22Rv1 (cell line): ENCODE data around the gene DLG3.
A peak's percentile ranks its signal among the peaks of the same experiment; 100 is the strongest.

Source experiments
- H3K27ac ChIP-seq: fragments of 450-650 bp; 2 replicates; pipeline ENCODE4 v1.5.1; 2017
- ZFX ChIP-seq: fragments of 450-650 bp; IDR thresholded peaks from 2 replicates; pipeline ENCODE4 v1.6.1; 2017; ENCODE audit warnings: antibody characterized with exemption, borderline replicate concordance
- TF ChIP-seq, protein P1 (sequence below): fragments of 450-650 bp; IDR thresholded peaks from 2 replicates; pipeline ENCODE4 v1.5.1; 2017; ENCODE audit warnings: mild to moderate bottlenecking

The DLG3 gene

DNA sequence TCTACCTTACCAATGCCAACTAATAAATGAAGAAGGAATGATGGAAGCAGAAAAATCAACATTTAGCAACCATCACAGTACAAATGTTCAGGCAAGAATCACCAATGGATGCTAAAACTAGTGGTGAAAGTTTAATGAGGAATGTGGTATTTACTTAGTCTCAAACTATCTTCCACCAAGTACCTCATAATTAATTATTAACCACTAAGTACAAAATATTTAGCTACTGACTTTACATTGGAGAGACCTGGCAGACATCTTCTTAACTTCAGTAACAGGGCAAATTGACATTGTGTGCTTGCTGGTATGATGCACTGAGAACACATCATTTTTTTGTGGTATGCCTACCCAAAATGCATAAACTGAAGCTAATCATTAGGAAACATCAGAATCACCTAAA is 82.4 kb downstream of the DLG3 start:
- H3K27ac ChIP-seq = peak overlapping the region; percentile 69
- TF ChIP-seq ZFX = no peak
- TF ChIP-seq, protein P1, sequence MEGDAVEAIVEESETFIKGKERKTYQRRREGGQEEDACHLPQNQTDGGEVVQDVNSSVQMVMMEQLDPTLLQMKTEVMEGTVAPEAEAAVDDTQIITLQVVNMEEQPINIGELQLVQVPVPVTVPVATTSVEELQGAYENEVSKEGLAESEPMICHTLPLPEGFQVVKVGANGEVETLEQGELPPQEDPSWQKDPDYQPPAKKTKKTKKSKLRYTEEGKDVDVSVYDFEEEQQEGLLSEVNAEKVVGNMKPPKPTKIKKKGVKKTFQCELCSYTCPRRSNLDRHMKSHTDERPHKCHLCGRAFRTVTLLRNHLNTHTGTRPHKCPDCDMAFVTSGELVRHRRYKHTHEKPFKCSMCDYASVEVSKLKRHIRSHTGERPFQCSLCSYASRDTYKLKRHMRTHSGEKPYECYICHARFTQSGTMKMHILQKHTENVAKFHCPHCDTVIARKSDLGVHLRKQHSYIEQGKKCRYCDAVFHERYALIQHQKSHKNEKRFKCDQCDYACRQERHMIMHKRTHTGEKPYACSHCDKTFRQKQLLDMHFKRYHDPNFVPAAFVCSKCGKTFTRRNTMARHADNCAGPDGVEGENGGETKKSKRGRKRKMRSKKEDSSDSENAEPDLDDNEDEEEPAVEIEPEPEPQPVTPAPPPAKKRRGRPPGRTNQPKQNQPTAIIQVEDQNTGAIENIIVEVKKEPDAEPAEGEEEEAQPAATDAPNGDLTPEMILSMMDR = no peak

DNA sequence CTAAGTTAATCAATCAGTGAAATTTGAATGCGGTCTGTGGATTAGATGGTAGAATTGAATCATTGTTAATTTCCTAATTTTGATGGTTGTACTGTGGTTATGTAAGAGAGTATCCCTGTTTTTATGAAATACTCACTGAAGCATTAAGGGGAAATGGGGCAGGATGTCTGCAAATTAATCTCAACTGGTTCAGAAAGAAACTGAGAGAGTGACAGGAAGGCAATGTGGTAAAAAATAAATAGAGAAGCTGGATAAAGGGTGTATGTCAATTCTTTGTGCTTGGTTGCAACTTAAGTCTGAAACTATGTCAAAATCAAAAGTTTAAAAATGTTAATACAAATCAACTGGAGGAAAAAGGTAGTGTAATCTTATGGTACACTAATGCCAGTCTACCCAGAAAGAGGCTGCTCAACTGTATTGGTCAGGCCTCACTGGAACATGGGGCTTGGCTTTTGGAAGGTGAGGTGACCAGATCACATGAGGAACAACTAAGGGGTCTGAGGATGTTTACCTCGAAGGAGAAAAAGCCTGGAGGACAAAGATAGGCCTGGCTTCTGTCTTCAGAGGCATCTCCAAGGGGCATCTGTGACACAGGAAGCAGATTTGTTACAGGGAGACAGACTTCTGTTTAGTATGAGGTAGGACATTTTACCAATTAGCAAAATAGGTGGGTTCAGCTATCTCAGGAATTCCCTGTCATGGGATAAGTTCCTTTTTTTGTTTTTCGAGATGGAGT is 83.1 kb downstream of the DLG3 start:
- TF ChIP-seq, protein P1 = no peak
- TF ChIP-seq ZFX = no peak
- peak overlapping the region; percentile 69 for H3K27ac ChIP-seq

DNA sequence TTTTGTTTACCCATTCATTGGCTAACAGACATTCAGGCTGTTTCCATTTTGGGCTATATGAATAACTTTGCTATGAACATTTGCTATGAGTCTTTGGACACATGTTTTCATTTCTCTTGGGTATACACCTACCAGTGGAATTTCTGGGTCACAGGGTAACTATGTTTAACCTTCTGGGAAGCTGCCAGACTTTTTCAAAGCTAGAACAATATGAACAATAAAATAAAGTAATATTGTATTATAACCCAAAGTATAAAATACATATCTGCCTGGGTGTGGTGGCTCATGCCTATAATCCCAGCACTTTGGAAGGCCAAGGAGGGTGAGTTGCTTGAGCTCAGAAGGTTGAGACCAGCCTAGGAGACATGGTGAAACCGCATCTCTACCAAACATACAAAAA is 90.6 kb downstream of the DLG3 start:
- H3K27ac ChIP-seq = no peak overlapping the region
- no peak for TF ChIP-seq ZFX
- TF ChIP-seq, protein P1 = no peak

DNA sequence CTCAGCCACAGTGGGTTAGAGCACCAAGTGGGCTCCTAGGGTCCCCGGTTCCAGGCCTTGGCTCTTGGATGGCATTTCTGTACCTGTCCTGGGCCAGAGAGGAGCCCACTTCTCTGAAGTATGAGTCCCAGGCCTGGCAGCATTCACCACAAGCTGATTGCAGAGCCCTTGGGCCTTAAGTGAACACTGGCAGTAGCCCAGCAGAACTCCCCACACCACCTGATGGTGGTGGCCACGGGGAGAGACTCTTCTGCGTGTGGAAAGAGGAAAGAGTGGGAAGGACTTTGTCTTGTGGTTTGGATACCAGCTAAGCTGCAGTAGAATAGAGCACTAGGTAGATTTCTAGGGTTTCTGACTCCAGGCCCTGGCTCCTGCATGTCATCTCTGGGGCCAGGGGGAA is 104.8 kb downstream of the DLG3 start:
- TF ChIP-seq ZFX = no peak
- TF ChIP-seq, protein P1 = no peak
- no peak overlapping the region for H3K27ac ChIP-seq

DNA sequence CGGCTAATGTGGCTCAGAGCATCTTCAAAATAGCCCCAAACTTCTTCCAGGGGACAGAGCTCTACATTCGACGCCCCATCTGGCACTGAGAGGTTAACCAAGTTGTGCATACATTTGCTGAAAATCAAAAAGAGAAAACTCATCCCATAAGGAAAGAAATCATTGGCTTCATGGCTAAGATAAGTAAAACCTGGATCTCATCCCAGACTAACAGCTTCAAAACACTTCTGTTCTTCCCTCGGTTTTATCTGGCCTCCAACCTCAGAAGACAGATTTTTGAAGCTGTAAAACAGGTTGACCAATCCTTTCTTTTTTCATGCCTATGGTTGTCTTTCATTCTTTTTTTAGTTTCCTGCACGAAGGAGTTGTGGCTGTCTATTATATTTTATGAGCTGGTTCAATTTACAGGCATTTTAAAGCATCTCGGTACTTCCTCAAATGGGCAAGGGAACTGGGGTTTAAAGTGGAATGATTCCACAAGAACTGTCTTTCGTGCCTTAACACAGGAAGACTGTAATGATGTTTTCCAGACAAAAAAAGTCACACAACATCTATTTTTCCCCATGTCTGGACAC is 107.6 kb downstream of the DLG3 start:
- TF ChIP-seq ZFX = no peak
- TF ChIP-seq, protein P1 = no peak
- no peak overlapping the region for H3K27ac ChIP-seq

DNA sequence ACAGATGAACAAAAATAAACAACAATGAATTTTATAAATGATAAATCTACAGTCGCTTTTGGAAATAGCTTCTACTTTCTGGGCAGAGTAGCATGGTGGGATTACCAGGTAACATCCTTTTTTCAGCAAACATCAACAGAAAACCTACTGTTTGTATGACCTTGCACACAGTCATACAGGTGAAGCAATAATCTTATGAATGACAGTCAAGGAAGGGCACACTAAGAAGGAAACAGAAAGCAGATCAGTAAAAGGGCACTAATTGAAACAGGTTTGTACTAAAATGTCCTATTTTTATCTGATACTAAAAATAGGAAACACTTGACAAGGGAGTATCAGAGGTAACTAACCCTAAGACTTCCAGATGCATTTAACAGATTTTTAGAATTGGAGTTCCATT is 108.9 kb downstream of the DLG3 start:
- TF ChIP-seq, protein P1 = no peak
- no peak for TF ChIP-seq ZFX
- H3K27ac ChIP-seq = no peak overlapping the region

DNA sequence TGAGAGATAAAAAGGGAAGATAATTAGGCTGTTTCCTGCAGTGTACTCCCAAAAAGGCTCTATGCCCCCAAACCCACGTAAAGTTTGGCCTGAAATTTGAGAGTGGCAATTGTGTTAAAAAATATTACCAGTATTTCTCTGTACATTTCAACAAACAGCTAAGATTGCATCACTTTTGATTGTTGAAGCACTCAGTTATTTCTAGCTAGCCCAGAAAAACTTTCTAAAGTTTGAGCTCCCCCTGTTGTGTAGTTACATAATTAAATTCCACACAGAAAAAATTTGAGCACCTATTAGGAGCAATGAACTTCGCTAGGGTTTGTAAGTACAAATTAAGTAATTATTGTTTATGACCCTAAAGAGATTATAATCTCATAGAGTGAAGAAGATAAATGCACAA is 109.4 kb downstream of the DLG3 start:
- no peak overlapping the region for H3K27ac ChIP-seq

More for the DNA sequence above, 109.4 kb downstream of the DLG3 start:
- no peak for TF ChIP-seq ZFX
- TF ChIP-seq, protein P1 = peak; percentile 27; the same call in 1 of the 2 replicates
